GM18868 (cell line): ENCODE measurements around the gene PROM1.

Source experiments
- ATAC-seq: cut with Tn5 transposase; IDR thresholded peaks from one replicate; pipeline ENCODE4 v1.9.1; 2021; ENCODE audit warnings: mild to moderate bottlenecking, moderate library complexity; ENCODE audit not compliant: unreplicated experiment

Gene PROM1

GRCh38 chr4:16029262-16029661 is 54.6 kb downstream of the PROM1 start:
- ATAC-seq: no peak

DNA sequence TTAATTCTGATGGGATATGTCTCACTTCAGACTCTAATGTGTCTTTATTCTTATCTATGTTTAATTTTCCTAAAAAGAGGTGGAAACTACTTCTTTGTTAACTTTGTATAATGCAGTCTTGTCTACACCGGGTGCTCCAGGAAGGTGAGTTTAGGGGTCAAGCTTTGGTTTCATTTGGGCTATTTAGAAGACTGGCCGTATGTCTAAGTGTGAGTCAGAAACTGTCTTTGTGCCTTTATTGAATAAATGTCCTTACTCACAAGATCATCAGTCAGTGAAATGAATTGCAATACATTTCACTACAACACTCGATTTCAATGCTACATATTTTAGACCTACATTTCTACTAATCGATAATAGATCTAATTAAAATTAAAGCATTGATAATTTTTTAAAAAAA is 56.2 kb downstream of the PROM1 start:
- ATAC-seq: no peak

- ATAC-seq: no peak
Observed at GRCh38 chr4:16027114-16027513, 56.7 kb downstream of the PROM1 start.

DNA sequence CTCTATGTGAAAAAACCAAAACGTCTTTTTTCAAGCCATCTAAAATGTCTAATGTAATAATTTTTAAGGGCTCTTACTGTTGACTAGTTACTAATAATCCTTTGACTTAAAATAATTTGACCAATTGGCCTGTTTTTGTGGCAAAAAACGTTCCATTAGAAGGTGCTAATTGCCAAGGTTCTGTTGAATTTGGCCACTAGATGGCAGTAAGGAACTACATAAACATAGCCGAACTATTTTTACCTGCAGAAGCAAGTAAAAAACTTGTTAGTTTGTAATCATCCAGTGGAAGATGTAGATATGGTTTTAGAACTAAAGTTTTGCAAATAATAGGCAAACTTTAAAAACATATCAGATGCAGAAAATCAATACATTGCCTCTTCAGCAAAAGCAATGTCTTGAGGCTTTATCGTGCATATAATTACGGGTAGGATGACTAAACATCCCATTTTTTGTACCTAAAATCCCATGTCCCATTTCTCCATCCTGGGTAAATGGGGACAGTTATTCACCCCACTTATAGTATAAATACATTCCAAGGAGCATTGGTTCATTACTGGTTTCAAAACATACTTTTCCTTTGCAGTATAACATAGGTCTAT is 57.6 kb downstream of the PROM1 start:
- ATAC-seq: peak; percentile 74

GRCh38 chr4:16025268-16025667 is 58.6 kb downstream of the PROM1 start:
- no peak for ATAC-seq

GRCh38 chr4:16023776-16024408 is 59.9 kb downstream of the PROM1 start:
- no peak for ATAC-seq

GRCh38 chr4:16021804-16022560 is 61.8 kb downstream of the PROM1 start:
- ATAC-seq: no peak

- no peak for ATAC-seq
Observed at GRCh38 chr4:16019649-16020048, 64.2 kb downstream of the PROM1 start.

- ATAC-seq: peak; percentile 48
Observed at GRCh38 chr4:16018841-16019240, 65.0 kb downstream of the PROM1 start.

- no peak for ATAC-seq
Observed at GRCh38 chr4:16018061-16018676, 65.7 kb downstream of the PROM1 start.

GRCh38 chr4:16016536-16016935 is 67.3 kb downstream of the PROM1 start:
- ATAC-seq: no peak

- ATAC-seq: no peak
Observed at GRCh38 chr4:16011173-16011572, 72.7 kb downstream of the PROM1 start.

DNA sequence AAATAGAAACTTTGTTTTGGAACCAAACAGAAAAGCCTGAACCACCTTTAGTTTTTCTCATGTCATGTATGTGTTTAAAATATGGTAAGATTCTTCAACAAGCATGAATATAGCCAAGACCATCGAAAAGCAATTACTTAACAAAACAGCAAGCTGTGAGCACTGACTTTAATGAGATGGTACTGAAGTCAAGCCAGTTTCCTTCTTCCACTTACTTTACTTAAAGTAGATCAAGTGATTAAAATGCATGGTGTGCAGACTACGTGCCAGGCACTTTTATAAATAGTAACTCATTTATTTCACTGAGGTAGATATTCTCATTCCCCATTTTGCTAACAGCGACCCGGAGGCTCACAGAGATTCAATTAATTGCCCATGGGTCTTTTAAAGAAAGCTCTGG is 74.7 kb downstream of the PROM1 start:
- no peak for ATAC-seq

- ATAC-seq: no peak
Observed at GRCh38 chr4:16007471-16008095, 76.2 kb downstream of the PROM1 start.

GRCh38 chr4:16006771-16007446 is 76.9 kb downstream of the PROM1 start:
- ATAC-seq: no peak

DNA sequence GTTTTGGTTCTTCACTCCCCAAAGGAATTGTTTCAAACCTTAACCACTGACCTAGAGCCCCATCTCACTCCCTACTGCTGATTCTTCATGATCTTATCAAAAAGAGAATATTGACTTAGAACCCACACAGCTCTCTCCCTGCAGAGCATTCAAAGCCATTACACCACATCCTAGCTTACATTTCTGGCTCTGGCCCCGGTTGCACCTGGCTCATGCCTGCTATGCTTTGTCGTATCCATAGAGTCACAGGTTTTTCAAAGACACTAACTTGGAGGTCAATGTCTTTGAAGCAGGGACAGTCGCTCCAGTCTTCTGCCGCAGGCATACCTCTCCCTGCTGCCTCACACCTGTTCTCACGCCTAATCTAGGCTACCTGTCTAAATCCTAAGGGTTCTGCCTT is 78.1 kb downstream of the PROM1 start:
- no peak for ATAC-seq

GRCh38 chr4:16001484-16001858 is 82.4 kb downstream of the PROM1 start:
- ATAC-seq: peak; percentile 88

DNA sequence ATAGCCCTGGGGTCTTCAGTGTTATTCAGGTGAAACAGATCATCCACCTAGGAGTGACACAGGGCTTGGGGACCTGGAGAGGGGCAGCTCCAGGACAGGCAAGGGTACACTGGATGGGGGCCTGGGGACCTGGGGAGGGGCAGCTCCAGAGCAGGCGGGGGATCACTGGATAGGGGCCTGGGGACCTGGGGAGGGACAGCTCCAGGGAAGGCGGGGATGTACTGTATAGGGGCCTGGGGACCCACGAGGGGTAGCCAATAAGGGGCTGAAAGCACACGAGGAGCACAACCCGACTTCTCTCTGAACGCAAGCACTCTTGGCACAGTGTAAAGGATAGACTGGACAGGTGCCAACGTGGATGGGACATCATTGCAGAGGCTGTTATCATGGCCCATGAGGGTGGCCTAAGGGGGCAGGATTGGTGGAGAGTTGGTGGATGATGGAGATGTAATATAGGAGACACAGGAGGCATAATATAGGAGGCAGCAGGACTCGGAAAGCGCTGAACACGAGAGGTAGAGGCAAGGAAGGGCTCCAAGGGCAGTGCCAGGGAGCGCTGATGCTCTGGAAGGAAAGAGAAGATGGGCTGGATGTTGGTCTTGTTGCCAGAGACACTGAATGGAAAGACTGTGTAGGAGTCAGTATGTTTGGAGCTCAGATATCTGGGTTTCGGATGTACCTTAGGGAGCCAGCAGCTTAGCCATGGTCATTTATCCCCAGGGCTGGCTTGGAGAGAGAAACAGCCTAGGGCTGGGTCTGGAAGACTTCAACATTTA is 82.9 kb downstream of the PROM1 start:
- ATAC-seq: no peak

- ATAC-seq: peak; percentile 92
Observed at GRCh38 chr4:15996773-15997172, 87.0 kb downstream of the PROM1 start.

DNA sequence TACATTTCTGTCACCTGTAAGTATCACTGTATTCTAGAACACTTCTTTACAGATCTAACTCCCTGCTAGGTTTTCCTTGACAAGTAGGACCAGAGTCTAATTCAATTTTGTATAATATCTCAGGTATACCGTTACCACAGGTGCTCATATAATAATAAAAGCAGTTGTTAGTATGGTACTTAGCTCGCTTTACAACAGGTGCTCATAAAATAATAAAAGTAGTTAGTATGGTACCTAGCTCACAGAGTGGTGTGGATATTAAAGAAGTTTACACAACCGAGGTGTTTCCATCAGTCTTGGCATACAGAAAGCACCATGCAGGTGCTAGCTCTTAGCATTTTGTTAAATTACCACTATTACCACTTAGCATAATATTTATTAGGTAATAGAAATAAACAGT is 88.0 kb downstream of the PROM1 start:
- no peak for ATAC-seq
